Hepatocyte (in vitro differentiated cells): ENCODE measurements around the gene ADORA1.

Experiments used
- EZH2 ChIP-seq: fragments of 200-600 bp; sonication (generic); IDR thresholded peaks from 2 replicates; pipeline ENCODE4 v1.6.1; 2016; ENCODE audit warnings: antibody characterized with exemption, mild to moderate bottlenecking, borderline replicate concordance
- EZH2phosphoT487 ChIP-seq: fragments of 200-600 bp; sonication (generic); IDR thresholded peaks from one replicate; pipeline ENCODE4 v1.6.1; 2018; ENCODE audit warnings: antibody characterized with exemption, mild to moderate bottlenecking, low read depth, moderate library complexity; ENCODE audit not compliant: unreplicated experiment, severe bottlenecking
- TF ChIP-seq, protein P1 (sequence below): fragments of 200-600 bp; sonication (generic); IDR thresholded peaks from 2 replicates; pipeline ENCODE4 v1.5.1; 2016; ENCODE audit warnings: antibody characterized with exemption, mild to moderate bottlenecking; ENCODE audit not compliant: poor library complexity

DNA sequence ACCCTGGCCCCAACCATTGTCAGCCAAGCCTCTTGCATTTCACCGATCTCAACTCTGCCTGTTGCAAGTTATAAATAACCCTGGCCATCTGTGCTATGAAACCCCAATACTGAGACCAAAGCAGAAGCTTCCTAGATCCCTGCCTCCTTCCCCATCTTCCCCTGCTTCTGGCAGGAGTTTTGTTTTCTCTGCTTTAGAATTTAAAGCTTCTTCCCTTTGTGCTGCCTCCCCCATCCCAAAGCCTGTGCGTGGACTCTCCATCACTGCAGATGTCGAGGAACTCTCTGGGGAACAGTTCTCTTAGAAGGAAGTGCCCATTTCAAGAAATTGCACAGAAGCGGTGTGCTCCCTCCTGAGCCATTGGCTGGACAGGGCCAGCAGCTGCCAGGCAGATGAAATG, 24.3 kb upstream of the ADORA1 start:
- TF ChIP-seq, protein P1, sequence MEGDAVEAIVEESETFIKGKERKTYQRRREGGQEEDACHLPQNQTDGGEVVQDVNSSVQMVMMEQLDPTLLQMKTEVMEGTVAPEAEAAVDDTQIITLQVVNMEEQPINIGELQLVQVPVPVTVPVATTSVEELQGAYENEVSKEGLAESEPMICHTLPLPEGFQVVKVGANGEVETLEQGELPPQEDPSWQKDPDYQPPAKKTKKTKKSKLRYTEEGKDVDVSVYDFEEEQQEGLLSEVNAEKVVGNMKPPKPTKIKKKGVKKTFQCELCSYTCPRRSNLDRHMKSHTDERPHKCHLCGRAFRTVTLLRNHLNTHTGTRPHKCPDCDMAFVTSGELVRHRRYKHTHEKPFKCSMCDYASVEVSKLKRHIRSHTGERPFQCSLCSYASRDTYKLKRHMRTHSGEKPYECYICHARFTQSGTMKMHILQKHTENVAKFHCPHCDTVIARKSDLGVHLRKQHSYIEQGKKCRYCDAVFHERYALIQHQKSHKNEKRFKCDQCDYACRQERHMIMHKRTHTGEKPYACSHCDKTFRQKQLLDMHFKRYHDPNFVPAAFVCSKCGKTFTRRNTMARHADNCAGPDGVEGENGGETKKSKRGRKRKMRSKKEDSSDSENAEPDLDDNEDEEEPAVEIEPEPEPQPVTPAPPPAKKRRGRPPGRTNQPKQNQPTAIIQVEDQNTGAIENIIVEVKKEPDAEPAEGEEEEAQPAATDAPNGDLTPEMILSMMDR = no peak
- no peak for TF ChIP-seq EZH2
- TF ChIP-seq EZH2phosphoT487 = no peak
